Stimulated activated CD8-positive, alpha-beta memory T cell treated with anti-CD3 and anti-CD28 coated beads, Interleukin-15, amount 100 ng/mL, for 1 hour (primary cell): ENCODE data around the gene ADCY2.

Source experiments
- DNase-seq: peaks from one replicate; pipeline ENCODE4 v3.0.0-alpha.2; 2020; ENCODE audit warnings: low read depth

Gene ADCY2

DNA sequence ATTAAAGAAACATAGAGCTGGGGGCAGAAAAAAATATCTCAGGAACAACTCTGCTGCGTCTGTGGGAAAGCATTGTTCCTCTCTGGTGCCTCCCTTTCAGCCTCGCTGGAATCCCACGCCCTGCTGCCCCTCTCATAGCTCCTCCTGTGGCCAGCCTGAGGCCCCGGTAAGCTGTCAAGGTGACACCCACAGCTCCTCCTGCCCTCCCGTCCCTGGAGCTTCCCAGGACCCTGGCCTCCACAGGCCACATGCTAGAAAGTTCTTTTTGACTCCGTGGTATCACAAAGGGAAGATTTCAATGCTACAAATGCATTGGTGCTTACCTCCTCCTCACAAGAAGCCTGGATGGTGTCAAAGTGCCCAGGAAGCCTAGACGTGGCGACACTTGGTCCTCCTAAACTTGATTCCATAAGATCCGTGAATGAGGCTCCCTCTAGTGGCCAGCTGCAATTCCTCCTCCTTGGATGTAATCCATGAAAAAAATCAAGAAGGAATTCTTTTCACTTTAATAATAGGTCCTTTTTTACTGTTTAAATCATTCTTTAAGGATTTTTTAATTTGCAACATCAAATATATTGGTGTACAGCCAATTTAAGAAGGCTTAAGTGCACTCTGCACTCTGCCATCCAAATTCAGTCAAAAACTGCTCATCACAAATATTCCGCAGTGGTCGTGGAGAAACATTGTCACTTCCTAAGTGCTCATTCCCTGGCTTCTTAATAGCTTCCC, 350.1 kb downstream of the ADCY2 start:
- DNase-seq, result peak; percentile 7

- no peak for DNase-seq
Measured at GRCh38 chr5:7747728-7748127, 351.8 kb downstream of the ADCY2 start.

DNA sequence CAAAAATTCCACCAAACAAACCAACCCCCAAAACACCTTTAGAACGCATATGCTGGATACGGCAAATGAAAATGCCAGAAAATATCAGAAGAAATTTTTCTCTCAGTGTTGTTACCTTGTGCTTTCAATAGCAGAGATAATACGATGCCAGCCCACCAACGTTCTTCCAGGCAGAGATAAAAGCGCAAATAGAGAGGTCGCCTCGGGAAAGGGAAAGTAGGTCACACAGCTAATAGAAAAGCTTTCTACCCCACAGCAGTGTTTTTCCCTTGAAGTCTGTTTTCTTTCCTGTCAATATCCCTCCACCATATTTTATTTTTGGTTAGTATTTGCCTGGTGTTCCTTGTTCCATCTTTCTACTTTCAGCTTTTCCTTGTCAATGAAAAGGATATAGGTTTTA, 353.7 kb downstream of the ADCY2 start:
- DNase-seq, result no peak

DNA sequence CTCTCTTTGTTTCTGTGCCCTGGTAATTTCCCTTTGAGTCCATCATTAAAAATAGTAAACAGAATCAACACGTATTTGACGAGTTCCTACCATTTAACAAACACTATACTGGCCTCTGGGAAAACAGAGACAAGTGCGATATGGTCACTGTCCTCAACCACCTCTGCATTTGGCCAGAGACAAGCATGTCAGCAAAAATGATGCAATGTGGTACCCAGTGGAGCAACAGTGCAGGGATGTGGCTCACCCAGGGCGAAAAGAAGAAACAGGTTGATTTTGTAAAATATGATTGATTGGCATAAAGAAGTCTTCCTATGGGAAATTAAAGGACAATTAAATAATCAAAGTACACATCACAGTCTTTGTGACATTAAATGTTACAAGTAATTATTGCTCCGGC, 355.9 kb downstream of the ADCY2 start:
- DNase-seq, result no peak

DNA sequence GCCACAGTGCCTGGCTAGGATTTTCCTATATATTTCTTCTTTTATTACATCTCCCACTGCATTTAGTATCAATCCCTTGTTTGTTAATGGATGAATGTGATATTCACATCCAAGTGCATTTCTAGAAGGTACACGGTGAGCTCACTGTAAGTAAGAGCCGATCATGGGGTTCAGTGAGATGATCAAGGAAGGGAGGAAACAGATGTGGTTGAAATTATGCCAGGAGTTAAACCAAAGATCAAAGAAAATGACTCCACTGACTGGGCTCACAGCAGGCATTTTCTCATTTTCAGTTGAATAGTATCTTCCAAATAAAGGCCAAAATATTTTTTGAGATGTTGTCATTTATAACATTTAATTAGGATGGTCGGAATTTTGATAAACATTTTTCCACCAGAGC, 357.2 kb downstream of the ADCY2 start:
- DNase-seq, result no peak

DNA sequence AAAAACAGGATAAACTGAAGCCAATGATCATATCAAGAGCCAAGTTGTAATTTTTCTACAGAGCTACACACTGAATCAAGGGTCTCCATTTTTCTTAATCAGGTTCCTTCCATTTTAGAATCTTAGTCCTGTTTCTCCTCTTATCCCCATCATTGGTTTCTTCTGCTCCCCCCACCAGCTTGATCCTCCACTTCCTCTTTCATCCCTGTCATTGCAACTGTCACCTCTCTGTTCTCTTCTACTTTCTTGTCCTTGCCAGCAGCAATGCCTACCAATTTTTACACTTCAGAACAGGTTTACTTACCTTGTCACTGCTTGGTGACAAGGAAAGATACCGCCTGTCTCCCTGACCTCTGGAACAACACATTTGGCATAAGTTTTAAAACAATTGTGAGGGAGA, 357.7 kb downstream of the ADCY2 start:
- no peak for DNase-seq

GRCh38 chr5:7754490-7754889, 358.6 kb downstream of the ADCY2 start:
- no peak for DNase-seq

DNA sequence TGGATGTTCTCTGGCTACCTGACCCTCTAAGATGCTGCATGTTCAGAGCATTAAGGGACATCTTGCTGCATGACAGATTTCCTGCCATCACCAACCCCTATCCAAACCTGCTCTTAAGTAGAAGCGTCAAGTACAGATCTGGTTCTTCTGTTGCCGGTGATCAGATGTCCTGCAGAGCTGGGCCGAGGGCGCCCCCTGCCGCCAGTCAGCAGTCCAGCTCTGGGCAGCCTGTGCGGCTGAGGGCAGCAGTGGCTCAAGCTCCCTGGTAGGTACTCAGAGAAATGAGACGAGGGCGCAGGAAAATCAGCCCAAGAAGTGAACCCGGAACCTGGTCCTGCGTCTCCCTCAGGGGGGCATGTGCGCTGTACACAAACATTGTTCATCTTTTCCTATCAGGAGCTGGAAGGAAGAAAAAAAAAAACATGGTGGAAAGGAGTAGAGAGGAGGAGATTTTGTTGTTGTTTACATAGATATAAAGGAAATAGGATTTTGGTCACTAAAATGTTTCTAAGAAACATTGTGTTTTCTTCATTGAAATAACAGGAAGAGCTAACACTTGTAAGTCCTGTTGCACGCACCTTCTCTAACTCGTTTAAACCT, 359.2 kb downstream of the ADCY2 start:
- DNase-seq, result no peak

DNA sequence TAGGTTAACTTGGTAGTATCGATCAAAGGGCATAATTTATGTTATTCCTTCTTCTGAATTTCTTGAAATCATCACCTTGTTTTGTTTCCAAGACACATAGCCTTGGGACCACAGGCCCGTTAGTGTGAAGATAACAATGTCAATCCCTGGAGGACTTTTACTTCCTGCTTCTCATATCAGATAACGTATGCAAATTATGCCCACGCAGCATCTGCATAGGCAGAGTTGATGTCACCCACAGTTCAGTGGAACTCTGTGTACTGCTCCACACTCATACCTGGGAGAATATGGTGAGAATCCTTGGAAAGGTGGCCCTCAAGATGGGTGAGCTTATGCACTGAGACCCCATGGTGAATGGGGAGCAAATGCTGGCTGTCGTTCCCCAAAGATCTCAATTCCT, 360.0 kb downstream of the ADCY2 start:
- no peak for DNase-seq

DNA sequence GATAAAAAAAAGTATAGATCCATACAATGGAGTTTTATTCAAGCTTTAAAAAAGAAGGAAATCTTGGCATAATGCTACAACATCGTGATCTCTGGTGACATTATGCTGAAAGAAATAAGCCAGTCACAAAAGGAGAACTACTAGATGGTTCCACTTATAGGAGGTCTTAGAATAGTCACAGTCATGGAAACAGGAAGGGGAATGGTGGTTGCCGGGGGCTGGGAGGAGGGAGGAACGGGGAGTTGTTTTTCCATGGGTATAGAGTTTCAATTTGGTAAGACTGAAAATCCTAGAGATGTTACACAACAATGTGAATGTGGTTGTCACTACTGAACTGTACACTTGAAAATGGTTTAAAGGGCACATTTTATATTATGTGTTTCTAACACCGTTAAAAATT, 360.5 kb downstream of the ADCY2 start:
- DNase-seq, result no peak

- DNase-seq, result no peak
Measured at GRCh38 chr5:7759257-7759871, 363.4 kb downstream of the ADCY2 start.

GRCh38 chr5:7759951-7760580, 364.1 kb downstream of the ADCY2 start:
- no peak for DNase-seq

GRCh38 chr5:7762267-7762666, 366.3 kb downstream of the ADCY2 start:
- DNase-seq, result no peak

DNA sequence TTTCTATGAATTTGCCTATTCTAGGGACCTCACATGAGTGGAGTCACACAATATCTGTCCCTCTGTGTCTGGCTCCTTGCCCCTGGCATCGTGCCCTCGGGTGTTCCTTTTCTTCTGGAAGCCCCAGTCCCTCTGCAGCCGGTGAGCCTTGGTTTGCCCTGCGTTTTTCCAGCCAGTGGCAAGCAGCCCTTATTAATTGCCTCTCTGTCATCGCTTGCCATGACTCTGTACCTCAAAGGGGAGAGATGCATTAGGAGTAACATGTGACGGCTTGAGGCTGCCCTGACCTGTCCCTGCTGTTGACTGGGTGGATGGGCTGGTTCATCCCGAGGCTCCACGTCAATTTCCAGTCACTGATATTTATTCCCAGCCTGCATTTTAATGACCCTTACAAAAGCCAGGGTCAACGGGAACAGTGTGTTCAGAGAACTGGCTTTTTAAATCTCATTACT, 367.7 kb downstream of the ADCY2 start:
- no peak for DNase-seq

DNA sequence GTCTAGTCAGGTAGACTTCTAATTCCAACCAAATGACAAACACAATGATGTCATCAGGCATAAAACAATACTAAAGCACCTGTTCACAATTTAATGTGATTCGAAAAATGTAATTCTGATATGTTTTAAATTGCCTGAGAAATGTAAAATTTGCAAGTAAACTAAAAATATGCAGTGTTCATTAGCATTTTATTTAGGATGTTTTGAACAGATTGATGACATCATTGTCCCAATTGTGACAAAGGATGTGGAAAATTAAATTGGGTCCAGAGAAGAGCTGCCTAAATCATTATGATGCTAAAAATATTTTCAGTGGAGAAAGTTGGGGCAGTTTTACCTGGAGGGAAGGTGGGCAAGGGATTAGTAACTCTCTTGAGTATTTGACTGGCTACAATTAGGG, 368.5 kb downstream of the ADCY2 start:
- DNase-seq, result no peak

GRCh38 chr5:7770436-7770835, 374.5 kb downstream of the ADCY2 start:
- no peak for DNase-seq

GRCh38 chr5:7772141-7772540, 376.2 kb downstream of the ADCY2 start:
- DNase-seq, result no peak

DNA sequence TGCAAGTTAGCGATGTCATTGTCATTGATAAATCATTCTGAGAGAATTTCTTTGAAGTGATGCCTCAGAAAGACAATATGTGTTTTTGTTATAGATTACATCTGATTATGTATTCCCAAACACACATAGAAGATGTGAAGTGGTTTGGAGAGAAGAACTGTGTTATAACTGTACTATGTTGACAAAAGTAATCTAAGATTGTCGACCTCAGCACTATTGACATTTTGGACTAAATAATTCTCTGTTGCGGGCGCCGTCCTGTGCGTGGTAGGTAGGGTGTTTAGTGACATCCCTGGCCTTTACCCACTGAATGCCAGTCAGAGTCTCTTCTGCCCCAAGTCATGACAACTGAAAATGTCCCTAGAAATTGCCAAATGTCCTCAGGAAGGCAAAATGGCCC, 377.2 kb downstream of the ADCY2 start:
- DNase-seq, result no peak

GRCh38 chr5:7776442-7776841, 380.5 kb downstream of the ADCY2 start:
- no peak for DNase-seq

DNA sequence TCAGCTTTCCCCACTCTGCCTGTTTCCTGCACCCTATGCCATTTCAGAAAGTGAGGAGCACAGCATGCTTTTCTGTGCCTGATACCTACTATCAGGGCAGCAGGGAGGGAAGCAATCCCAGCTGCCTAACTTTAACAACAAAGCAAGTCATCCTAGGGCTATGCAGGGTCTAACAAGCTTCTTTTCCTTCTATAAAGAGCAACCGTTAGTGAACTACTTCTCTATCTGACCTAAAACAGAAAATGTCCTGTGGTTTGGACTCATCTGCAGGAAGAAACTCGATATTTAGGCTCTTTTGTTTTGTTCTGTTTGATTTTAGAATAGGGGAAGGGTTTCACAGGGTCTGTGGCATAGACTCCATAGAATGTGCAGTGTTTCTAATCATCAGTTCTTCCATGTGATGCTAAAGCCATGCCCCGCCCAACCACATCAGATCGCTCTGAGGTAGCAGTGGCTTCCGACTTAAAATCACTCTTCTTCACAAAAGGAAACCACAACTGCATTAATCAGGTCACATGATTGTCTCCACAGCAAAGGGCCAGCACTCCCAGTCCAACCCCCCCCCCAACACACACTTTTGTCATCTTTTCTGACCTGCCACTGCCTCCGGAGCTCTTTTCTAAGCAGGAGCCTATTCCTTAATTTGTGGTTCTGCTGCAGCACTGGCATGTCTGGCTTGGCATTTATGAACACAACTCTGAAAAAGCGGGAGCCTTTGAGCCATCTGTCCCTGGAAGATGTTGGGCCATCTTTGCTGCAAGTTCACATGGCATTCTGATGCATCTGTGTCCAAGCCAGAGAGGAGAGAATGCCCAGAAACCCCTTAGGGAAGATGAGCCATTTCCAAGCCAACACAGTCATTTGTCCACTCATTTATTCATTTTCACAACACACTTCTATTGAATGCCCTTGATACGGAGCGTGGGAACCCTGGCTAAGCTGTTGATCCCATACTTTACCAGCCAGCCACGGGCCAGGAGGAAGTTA, 383.4 kb downstream of the ADCY2 start:
- no peak for DNase-seq

DNA sequence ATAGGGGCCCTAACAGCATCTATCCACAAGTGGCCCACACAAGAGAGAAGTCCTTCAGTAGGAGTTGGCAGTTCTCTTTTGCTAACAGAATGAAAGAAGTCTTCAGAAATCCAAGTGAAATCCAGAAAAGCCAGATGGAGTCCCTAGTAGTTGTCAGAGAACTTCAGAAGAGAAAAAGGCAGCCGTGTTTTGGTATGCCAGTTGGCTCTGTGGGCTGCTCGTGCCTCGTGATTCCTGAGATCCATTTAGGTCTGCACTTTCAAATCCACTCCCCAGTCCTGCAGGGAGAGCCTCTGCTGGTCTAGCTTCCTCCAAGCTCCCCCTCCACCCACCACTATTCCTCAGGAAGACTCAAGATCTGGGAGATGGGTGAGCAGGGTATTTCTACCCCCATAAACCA, 386.0 kb downstream of the ADCY2 start:
- DNase-seq, result no peak
